Prostate gland (tissue), 2 donors: ENCODE data around the gene LRRN4. TPM values are rescaled to one million over a fixed set of nuclear protein-coding genes. Genes with fewer than 3 reads are reported as not detected.
"Not testable (repeated sequence)": the region's sequence is repeated elsewhere in the genome, so short reads cannot be mapped to it uniquely, and the experiment has no call there.

Experiments used
- DNase-seq: peaks from one replicate; pipeline ENCODE4 v3.0.0-alpha.2; 2019; ENCODE audit warnings: low spot score
- H3K27ac ChIP-seq, 2 donors: fragments of 200-600 bp; sonication (generic); 2 replicates each; pipeline ENCODE4 v1.5.1; 2017 to 2019
- H3K27me3 ChIP-seq: fragments of 200-600 bp; sonication (generic); replicated peaks from 2 replicates; pipeline ENCODE4 v1.5.1; 2019; ENCODE audit not compliant: insufficient read depth
- H3K36me3 ChIP-seq, 2 donors: fragments of 200-600 bp; sonication (generic); 1 replicate in 1 of 2; 2 replicates in 1 of 2; pipeline versions ENCODE4 v1.5.1 to v1.8.1; 2017 to 2019
- H3K4me1 ChIP-seq: fragments of 200-600 bp; sonication (generic); replicated peaks from 2 replicates; pipeline ENCODE4 v1.5.1; 2019
- H3K4me3 ChIP-seq, 2 donors: fragments of 200-600 bp; sonication (generic); 2 replicates each; pipeline ENCODE4 v1.5.1; 2017 to 2019
- H3K9me3 ChIP-seq: fragments of 200-600 bp; sonication (generic); 2 replicates; pipeline ENCODE4 v1.5.1; 2017
- POLR2A ChIP-seq: fragments of 450-650 bp; IDR thresholded peaks from one replicate; pipeline ENCODE4 v1.6.1; 2016; ENCODE audit warnings: antibody characterized with exemption, mild to moderate bottlenecking
- POLR2AphosphoS5 ChIP-seq: sonication (generic); formaldehyde crosslinking; IDR thresholded peaks from one replicate; pipeline ENCODE4 v1.6.1; 2017; ENCODE audit warnings: antibody characterized with exemption
- WGBS: methylation state at CpG from one replicate; pipeline ENCODE4 v1.1.5; 2018; 5-methylcytosine and 5-hydroxymethylcytosine counted together
- intact Hi-C: fragments of 100-400 bp; cut with DNase I; formaldehyde crosslinking; loops from one replicate; pipeline ENCODE4 v1.14.2; 2022
- total RNA-seq, 2 donors: library from RNA; depleted of rRNA; stranded (reverse); fragments of >200 nt; gene quantifications; one replicate each; pipeline ENCODE4 v1.1.0, GENCODE V29; 2016
- TF ChIP-seq, protein P1 (sequence below), 4 experiments: fragments of 200-600 bp in 2 of 4; fragments of 450-650 bp in 2 of 4; sonication (generic) in 2 of 4; IDR thresholded peaks; 1 replicate in 3 of 4; 2 replicates in 1 of 4; pipeline ENCODE4 v1.5.1; 2016 to 2019; ENCODE audit warnings: antibody characterized with exemption in 4 of 4, mild to moderate bottlenecking in 2 of 4, moderate library complexity in 2 of 4

LRRN4 gene
- total RNA-seq, 2 donors from 2014 or later = 0.68 TPM; not detected in 1

- Histone ChIP-seq H3K27me3 (no peaks in the 10 kb centered on the region), H3K36me3 (no peaks in the 10 kb centered on the region), H3K27ac (no peak overlapping the region), H3K4me3 (no peak overlapping the region), H3K9me3 (no peaks in the 10 kb centered on the region), H3K4me1 (no peaks in the 10 kb centered on the region)
- 90% methylated on average over 4 of the region's 4 CpGs for WGBS
- DNase-seq = no peak
- TF ChIP-seq POLR2A = no peak
- TF ChIP-seq, protein P1, sequence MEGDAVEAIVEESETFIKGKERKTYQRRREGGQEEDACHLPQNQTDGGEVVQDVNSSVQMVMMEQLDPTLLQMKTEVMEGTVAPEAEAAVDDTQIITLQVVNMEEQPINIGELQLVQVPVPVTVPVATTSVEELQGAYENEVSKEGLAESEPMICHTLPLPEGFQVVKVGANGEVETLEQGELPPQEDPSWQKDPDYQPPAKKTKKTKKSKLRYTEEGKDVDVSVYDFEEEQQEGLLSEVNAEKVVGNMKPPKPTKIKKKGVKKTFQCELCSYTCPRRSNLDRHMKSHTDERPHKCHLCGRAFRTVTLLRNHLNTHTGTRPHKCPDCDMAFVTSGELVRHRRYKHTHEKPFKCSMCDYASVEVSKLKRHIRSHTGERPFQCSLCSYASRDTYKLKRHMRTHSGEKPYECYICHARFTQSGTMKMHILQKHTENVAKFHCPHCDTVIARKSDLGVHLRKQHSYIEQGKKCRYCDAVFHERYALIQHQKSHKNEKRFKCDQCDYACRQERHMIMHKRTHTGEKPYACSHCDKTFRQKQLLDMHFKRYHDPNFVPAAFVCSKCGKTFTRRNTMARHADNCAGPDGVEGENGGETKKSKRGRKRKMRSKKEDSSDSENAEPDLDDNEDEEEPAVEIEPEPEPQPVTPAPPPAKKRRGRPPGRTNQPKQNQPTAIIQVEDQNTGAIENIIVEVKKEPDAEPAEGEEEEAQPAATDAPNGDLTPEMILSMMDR (IDR thresholded peaks at IDR 0.05) = no peak
- no peak for TF ChIP-seq POLR2AphosphoS5
- intact Hi-C loops = no loop called here
These were observed 17.6 kb downstream of the LRRN4 start for GRCh38 chr20:6036213-6036612.

DNA sequence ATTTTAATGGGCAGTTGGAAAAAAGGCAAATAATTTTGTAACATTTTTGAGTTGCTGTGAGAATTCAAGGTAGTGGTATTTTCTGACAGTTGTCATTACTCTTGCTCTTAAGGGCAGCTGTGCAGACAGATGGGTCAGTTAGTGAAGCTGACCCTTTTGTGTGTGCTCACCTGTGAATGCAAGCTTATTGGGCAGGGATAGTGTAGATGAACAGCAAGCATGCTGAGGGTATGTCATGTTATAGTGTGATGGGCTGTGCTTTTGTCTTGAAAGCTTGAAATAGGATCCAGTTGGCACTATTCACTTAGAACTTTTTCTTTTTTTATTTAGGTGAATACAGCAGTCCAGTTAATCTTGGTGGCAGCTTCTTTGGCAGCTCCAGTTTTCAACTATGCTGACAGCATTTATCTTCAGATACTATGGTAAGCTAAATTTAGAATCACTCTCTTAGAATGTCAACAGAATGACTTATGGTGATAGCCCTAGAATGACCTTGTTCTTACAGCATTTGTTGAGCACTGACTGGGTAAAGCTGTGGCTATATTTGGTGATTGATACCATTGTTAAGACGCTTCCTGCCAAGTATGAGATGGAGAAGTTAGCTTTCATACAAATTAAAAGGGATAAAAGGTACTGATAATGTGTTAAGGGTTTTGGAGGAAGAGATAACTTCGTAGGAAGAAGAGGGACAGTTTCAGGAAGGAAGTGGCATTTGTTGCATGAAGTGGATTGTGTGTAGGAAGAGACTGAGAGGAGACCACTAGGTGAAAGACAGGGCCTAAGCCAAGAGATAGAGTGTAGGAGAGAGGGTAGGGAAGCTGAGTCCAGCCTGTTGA, 19.5 kb downstream of the LRRN4 start:
- H3K4me1 ChIP-seq = no peaks in the 10 kb centered on the region
- no peaks in the 10 kb centered on the region for H3K9me3 ChIP-seq
- no peak overlapping the region for H3K4me3 ChIP-seq
- no peak for DNase-seq
- WGBS = 86% methylated on average over 2 of the region's 2 CpGs
- no peaks in the 10 kb centered on the region for H3K27me3 ChIP-seq
- intact Hi-C loops = no loop called here
- no peaks in the 10 kb centered on the region for H3K36me3 ChIP-seq
- TF ChIP-seq, protein P1 (IDR thresholded peaks at IDR 0.05) = no peak
- TF ChIP-seq POLR2AphosphoS5 (no peak), POLR2A (no peak)
- no peak overlapping the region for H3K27ac ChIP-seq

DNA sequence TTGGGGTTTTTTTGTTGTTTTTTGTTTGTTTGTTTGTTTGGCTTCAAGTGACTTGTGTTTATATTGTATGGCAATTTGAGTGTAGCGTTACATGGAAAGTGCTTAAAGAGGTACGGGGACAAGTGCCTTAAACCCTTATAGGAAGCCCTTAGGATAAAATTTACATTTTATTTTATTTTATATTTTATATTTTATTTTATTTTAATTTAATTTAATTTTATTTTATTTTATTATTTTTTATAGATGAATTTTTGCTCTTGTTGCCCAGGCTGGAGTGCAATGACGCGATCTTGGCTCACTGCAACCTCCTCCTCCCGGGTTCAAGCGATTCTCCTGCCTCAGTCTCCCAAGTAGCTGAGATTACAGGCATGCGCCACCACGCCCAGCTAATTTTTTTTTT, 21.0 kb downstream of the LRRN4 start:
- H3K36me3 ChIP-seq, H3K9me3 ChIP-seq, H3K27ac ChIP-seq, H3K4me1 ChIP-seq, H3K4me3 ChIP-seq, DNase-seq, H3K27me3 ChIP-seq, intact Hi-C loops: not testable (repeated sequence)
- WGBS = 96% methylated on average over 8 of the region's 8 CpGs

DNA sequence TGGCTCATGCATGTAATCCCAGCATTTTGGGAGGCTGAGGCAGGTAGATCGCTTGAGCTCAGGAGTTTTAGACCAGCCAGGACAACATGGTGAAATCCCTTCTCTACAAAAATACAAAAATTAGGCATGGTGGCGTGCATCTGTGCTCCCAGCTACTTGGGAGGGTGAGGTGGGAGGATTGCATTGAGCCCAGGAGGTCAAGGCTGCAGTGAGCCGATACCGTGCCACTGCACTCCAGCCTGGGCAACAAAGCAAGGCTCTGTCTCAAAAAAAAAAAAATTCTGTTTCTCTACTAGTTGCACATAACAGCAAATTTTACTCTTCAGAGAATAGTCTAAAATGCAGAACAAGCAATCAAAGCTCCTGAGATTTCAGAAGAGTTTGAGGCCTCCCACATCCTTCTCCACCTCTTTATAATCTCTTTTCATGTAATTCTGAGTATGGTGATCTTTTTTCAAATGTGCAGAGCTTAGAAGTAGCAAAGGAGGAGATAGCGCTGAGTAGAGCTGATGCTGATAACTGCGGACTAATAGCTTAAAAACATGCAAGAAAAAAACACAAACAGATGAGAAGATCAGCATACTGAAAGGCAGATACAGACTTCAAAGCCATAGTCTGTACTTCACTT, 23.3 kb downstream of the LRRN4 start:
- H3K36me3 ChIP-seq = no peaks in the 10 kb centered on the region
- H3K27me3 ChIP-seq = no peaks in the 10 kb centered on the region
- no peaks in the 10 kb centered on the region for H3K9me3 ChIP-seq
- H3K4me3 ChIP-seq = no peak overlapping the region
- no peak for DNase-seq
- H3K4me1 ChIP-seq = no peaks in the 10 kb centered on the region
- intact Hi-C loops = no loop called here
- TF ChIP-seq POLR2A = no peak
- TF ChIP-seq POLR2AphosphoS5 = no peak
- TF ChIP-seq, protein P1 (IDR thresholded peaks at IDR 0.05) = no peak
- H3K27ac ChIP-seq = no peak overlapping the region
- 96% methylated on average over 6 of the region's 6 CpGs for WGBS

DNA sequence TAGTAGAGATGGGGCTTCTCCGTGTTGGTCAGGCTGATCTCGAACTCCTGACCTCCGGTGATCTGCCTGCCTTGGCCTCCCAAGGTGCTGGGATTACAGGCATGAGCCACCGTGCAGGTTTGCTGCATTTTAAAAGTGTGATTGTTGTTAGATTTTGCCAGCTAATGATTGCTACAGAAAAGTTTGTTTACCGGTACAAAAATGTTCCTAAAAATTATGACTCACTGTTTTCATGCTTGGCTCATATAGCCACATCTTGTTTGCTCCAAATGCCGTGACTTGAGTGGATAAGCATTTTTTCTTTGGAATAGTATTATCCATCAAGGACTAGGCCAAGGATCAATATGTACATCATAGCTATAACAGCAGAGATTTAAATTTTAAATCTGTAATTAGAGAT, 24.3 kb downstream of the LRRN4 start:
- WGBS = 73% methylated on average over 6 of the region's 6 CpGs
- H3K4me1 ChIP-seq = no peaks in the 10 kb centered on the region

More for the DNA sequence above, 24.3 kb downstream of the LRRN4 start:
- Histone ChIP-seq H3K36me3 (no peaks in the 10 kb centered on the region), H3K27me3 (no peaks in the 10 kb centered on the region), H3K9me3 (no peaks in the 10 kb centered on the region), H3K27ac (no peak overlapping the region), H3K4me3 (no peak overlapping the region)
- intact Hi-C loops = no loop called here
- no peak for TF ChIP-seq POLR2AphosphoS5
- TF ChIP-seq POLR2A = no peak
- TF ChIP-seq, protein P1 (IDR thresholded peaks at IDR 0.05) = no peak
- no peak for DNase-seq
